Loucy (cell line): Measurements from ENCODE around the gene STYXL2.

ENCODE experiments used
- CTCF ChIP-seq: fragments of 200-600 bp; sonication (generic); conservative IDR thresholded peaks from 2 replicates; pipeline ENCODE4 v1.5.1; 2014; ENCODE audit warnings: mild to moderate bottlenecking, antibody characterized with exemption, low read length
- EZH2phosphoT487 ChIP-seq: fragments of 200-600 bp; IDR thresholded peaks from 2 replicates; pipeline ENCODE4 v1.6.1; 2018; ENCODE audit warnings: antibody characterized with exemption, mild to moderate bottlenecking, moderate library complexity, borderline replicate concordance

- TF ChIP-seq CTCF, result no peak
- TF ChIP-seq EZH2phosphoT487, result no peak
These were observed 7.1 kb upstream of the STYXL2 start for GRCh38 chr1:167086768-167087167.
